Cardiac muscle cell (in vitro differentiated cells and primary cell): ENCODE results near the gene DDX50. TPM values are rescaled to one million over a fixed set of nuclear protein-coding genes. Genes with fewer than 3 reads are reported as not detected.

Experiments
- DNase-seq, 2 donors: peaks; one replicate each; pipeline versions ENCODE4 v3.0.0 to v3.0.0-alpha.2; 2010 to 2017; ENCODE audit warnings: low read depth in 1 of 2, low spot score in 1 of 2
- H3K27ac ChIP-seq: fragments of 200-600 bp; sonication (generic); 2 replicates; pipeline ENCODE4 v1.5.1; 2016
- H3K27me3 ChIP-seq: fragments of 200-600 bp; sonication (generic); 2 replicates; pipeline ENCODE4 v1.6.0; 2016; ENCODE audit warnings: control low read depth
- H3K36me3 ChIP-seq: fragments of 200-600 bp; sonication (generic); 2 replicates; pipeline ENCODE4 v1.5.1; 2016; ENCODE audit warnings: control low read depth
- H3K4me1 ChIP-seq: fragments of 200-600 bp; sonication (generic); 2 replicates; pipeline ENCODE4 v1.8.1; 2017; ENCODE audit warnings: low read depth, mild to moderate bottlenecking, mixed run types
- H3K4me3 ChIP-seq: fragments of 200-600 bp; sonication (generic); 2 replicates; pipeline ENCODE4 v1.5.1; 2016; ENCODE audit warnings: mild to moderate bottlenecking
- H3K9me3 ChIP-seq: fragments of 200-600 bp; sonication (generic); 2 replicates; pipeline ENCODE4 v1.5.1; 2017; ENCODE audit warnings: low read depth, mild to moderate bottlenecking, control low read depth
- CTCF ChIP-seq: IDR thresholded peaks from 2 replicates; pipeline ENCODE4 v1.5.1; 2012; ENCODE audit warnings: low read depth, mild to moderate bottlenecking, low read length
- polyA plus RNA-seq: library from polyadenylated mRNA; unstranded; fragments of >200 nt; fragmentation: Nextera tagmentation; extraction: Ambion mirVana; gene quantifications from 2 replicates; pipeline ENCODE4 v1.2.1, GENCODE V29; 2016
- total RNA-seq: library from RNA; depleted of rRNA; stranded (reverse); fragments of >200 nt; gene quantifications from 2 replicates; pipeline ENCODE4 v1.2.3, GENCODE V29; 2016

DDX50 gene
- total and polyA plus RNA-seq, 2 experiments from 2014 or later, result 52.0 to 52.7 TPM

GRCh38 chr10:68981074-68981473, 80.0 kb downstream of the DDX50 start:
- TF ChIP-seq CTCF, result peak; percentile 28
- Histone ChIP-seq H3K9me3 (no peaks in the 10 kb centered on the region), H3K27ac (no peak overlapping the region), H3K4me3 (no peak overlapping the region), H3K27me3 (no peaks in the 10 kb centered on the region), H3K4me1 (no peaks in the 10 kb centered on the region), H3K36me3 (peaks cover 44% of the 10 kb centered on the region)
- peak in 1 of 2 donors; percentile 19 for DNase-seq

GRCh38 chr10:68982389-68982788, 81.3 kb downstream of the DDX50 start:
- Histone ChIP-seq H3K9me3 (no peaks in the 10 kb centered on the region), H3K27ac (no peak overlapping the region), H3K4me3 (no peak overlapping the region), H3K36me3 (peaks cover 38% of the 10 kb centered on the region), H3K27me3 (no peaks in the 10 kb centered on the region), H3K4me1 (no peaks in the 10 kb centered on the region)
- TF ChIP-seq CTCF, result no peak
- no peak for DNase-seq

GRCh38 chr10:68987611-68988010, 86.5 kb downstream of the DDX50 start:
- H3K27me3 ChIP-seq, result no peaks in the 10 kb centered on the region
- TF ChIP-seq CTCF, result no peak
- H3K27ac ChIP-seq, result no peak overlapping the region
- no peak for DNase-seq
- H3K4me3 ChIP-seq, result no peak overlapping the region
- no peaks in the 10 kb centered on the region for H3K4me1 ChIP-seq
- peaks cover 10% of the 10 kb centered on the region for H3K36me3 ChIP-seq
- no peaks in the 10 kb centered on the region for H3K9me3 ChIP-seq

- TF ChIP-seq CTCF, result peak; percentile 45
- Histone ChIP-seq H3K9me3 (no peaks in the 10 kb centered on the region), H3K4me3 (peak within 1 kb of the TSS; percentile 70), H3K36me3 (peaks cover 4% of the 10 kb centered on the region), H3K27me3 (no peaks in the 10 kb centered on the region), H3K27ac (peak within 1 kb of the TSS; percentile 84), H3K4me1 (no peaks in the 10 kb centered on the region)
- DNase-seq, result peak; percentile 97 to 98
These were observed 87.6 kb downstream of the DDX50 start, which contains the start of gene KIFBP for GRCh38 chr10:68988530-68989316. KIFBP (plus strand) TSS chr10:68988803; CDS start chr10:68988833, 30 bp downstream.

- no peaks in the 10 kb centered on the region for H3K9me3 ChIP-seq
- H3K4me3 ChIP-seq, result peak overlapping the region; percentile 70
- no peaks in the 10 kb centered on the region for H3K27me3 ChIP-seq
- peak in 1 of 2 donors; percentile 22 for DNase-seq
- no peak for TF ChIP-seq CTCF
- peaks cover under 1% of the 10 kb centered on the region for H3K36me3 ChIP-seq
- no peaks in the 10 kb centered on the region for H3K4me1 ChIP-seq
- peak overlapping the region; percentile 84 for H3K27ac ChIP-seq
These were observed 88.3 kb downstream of the DDX50 start for GRCh38 chr10:68989317-68989990.
